ENCODE results near the gene CCDC188. TPM values are rescaled to one million over a fixed set of nuclear protein-coding genes. Genes with fewer than 3 reads are reported as not detected.
A peak's percentile ranks its signal among the peaks of the same experiment; 100 is the strongest.

CCDC188 gene
- total and polyA plus RNA-seq, 9 of the 15 experiments (the other 6 are each of a cell fraction or from before 2014, with no cell fraction given), result not detected

- peak; percentile 96 for TF ChIP-seq ZHX1 (conservative IDR thresholded peaks at IDR 0.05; ENCODE audit: low read length)
- no peak for TF ChIP-seq UBTF (IDR thresholded peaks at IDR 0.05; ENCODE audit: borderline replicate concordance in 1 of 2, low read depth in 2 of 2, low read length in 2 of 2)
- TF ChIP-seq MCM5 (IDR thresholded peaks at IDR 0.05; ENCODE audit: low read depth), result no peak
- TF ChIP-seq ZBTB40 (IDR thresholded peaks at IDR 0.05), result no peak
- no peak for TF ChIP-seq ZBTB40 (CRISPR knock-in tag; IDR thresholded peaks at IDR 0.05)
- TF ChIP-seq PHB2 (IDR thresholded peaks at IDR 0.05; ENCODE audit: low read depth), result no peak
- no peak for TF ChIP-seq SNIP1 (IDR thresholded peaks at IDR 0.05; ENCODE audit: low read depth)
- TF ChIP-seq ZFP1 (CRISPR knock-in tag; IDR thresholded peaks at IDR 0.05), result no peak
- TF ChIP-seq NCOR1 (IDR thresholded peaks at IDR 0.05), result no peak
- peak; percentile 24 for TF ChIP-seq SMC3 (conservative IDR thresholded peaks at IDR 0.05; ENCODE audit: insufficient read depth, low read depth, low read length)
- peak; percentile 55 for TF ChIP-seq ZNF583 (CRISPR knock-in tag; IDR thresholded peaks at IDR 0.05)
- no peak for TF ChIP-seq ZNF644 (tag; IDR thresholded peaks at IDR 0.05; ENCODE audit: low read depth)
- no peak for TF ChIP-seq CBX1 (IDR thresholded peaks at IDR 0.05; ENCODE audit: low read depth)
These were observed 33.8 kb downstream of the CCDC188 start, which contains the start of gene TRMT2A (continued) for GRCh38 chr22:20116951-20117632.
